Spinal cord (tissue), 10 donors: ENCODE results near the gene CYTIP. TPM values are rescaled to one million over a fixed set of nuclear protein-coding genes. Genes with fewer than 3 reads are reported as not detected.

Experiments used
- DNase-seq, 6 donors: peaks; one replicate each; pipeline versions ENCODE4 v3.0.0 to v3.0.0-alpha.2; 2013 to 2015; ENCODE audit warnings: low spot score in 6 of 6, low read depth in 4 of 6
- H3K27ac ChIP-seq: one replicate; pipeline ENCODE4 v1.5.1; 2013; ENCODE audit warnings: low read depth, low read length, control low read depth
- H3K27me3 ChIP-seq: one replicate; pipeline ENCODE4 v1.6.1; 2013; ENCODE audit warnings: low read length; ENCODE audit not compliant: control insufficient read depth, insufficient read depth
- H3K36me3 ChIP-seq: one replicate; pipeline ENCODE4 v1.6.1; 2013; ENCODE audit warnings: low read length; ENCODE audit not compliant: control insufficient read depth, insufficient read depth
- H3K4me1 ChIP-seq: one replicate; pipeline ENCODE4 v1.6.1; 2013; ENCODE audit warnings: low read length; ENCODE audit not compliant: control insufficient read depth, insufficient read depth
- H3K4me3 ChIP-seq: one replicate; pipeline ENCODE4 v1.5.1; 2013; ENCODE audit warnings: low read depth, low read length, control low read depth
- H3K9me3 ChIP-seq: one replicate; pipeline ENCODE4 v1.6.1; 2013; ENCODE audit warnings: low read length; ENCODE audit not compliant: control insufficient read depth, insufficient read depth
- WGBS: methylation state at CpG from one replicate; pipeline ENCODE4 v1.1.5; 2013; ENCODE audit warnings: missing lambda C conversion rate; ENCODE audit not compliant: insufficient coverage; 5-methylcytosine and 5-hydroxymethylcytosine counted together
- polyA plus RNA-seq, 2 donors: library from polyadenylated mRNA; unstranded; fragments of 120-200 nt; gene quantifications; one replicate each; pipeline ENCODE4 v1.2.1, GENCODE V29; 2013; ENCODE audit not compliant: insufficient read length in 2 of 2
- total RNA-seq, 2 donors: library from RNA; depleted of rRNA in 1 of 2; stranded (reverse); fragments of 120-200 nt in 1 of 2; fragments of >200 nt in 1 of 2; gene quantifications; one replicate each; pipeline versions ENCODE4 v1.2.3 to v1.2.4, GENCODE V29; 2013 to 2014
- donor health status: healthy.

Gene CYTIP
- total and polyA plus RNA-seq, 4 donors, result 0.54 to 5.9 (median 0.98) TPM

GRCh38 chr2:157479081-157480027, 35.5 kb upstream of the CYTIP start:
- Histone ChIP-seq H3K4me3 (no peak overlapping the region), H3K9me3 (no peaks in the 10 kb centered on the region), H3K27me3 (no peaks in the 10 kb centered on the region), H3K27ac (no peak overlapping the region), H3K36me3 (no peaks in the 10 kb centered on the region), H3K4me1 (no peaks in the 10 kb centered on the region)
- WGBS, result 94% methylated on average over 3 of the region's 7 CpGs
- no peak for DNase-seq

DNA sequence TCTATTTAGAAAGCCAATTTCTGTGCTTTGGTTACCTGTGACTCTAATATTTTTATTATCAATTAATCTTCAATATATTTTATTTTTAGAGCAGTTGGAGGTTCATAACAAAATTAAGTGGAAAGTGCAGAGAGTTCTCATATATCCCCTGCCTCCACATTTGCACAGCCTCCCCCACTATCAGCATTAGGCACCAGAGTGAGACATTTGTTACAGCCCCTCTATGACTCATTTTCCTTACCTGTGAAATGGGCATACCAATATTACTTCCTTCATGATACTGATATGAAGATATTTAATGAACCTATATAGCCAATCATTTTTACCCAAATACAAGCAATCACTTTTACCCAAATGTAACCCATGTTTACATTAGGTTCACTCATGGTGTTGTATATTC, 34.0 kb upstream of the CYTIP start:
- Histone ChIP-seq H3K4me3 (no peak overlapping the region), H3K27me3 (no peaks in the 10 kb centered on the region), H3K27ac (no peak overlapping the region), H3K36me3 (no peaks in the 10 kb centered on the region), H3K4me1 (no peaks in the 10 kb centered on the region), H3K9me3 (no peaks in the 10 kb centered on the region)
- no peak for DNase-seq

- DNase-seq, result no peak
- no peaks in the 10 kb centered on the region for H3K36me3 ChIP-seq
- no peak overlapping the region for H3K4me3 ChIP-seq
- H3K27ac ChIP-seq, result no peak overlapping the region
- no peaks in the 10 kb centered on the region for H3K4me1 ChIP-seq
- no peaks in the 10 kb centered on the region for H3K27me3 ChIP-seq
- H3K9me3 ChIP-seq, result no peaks in the 10 kb centered on the region
Measured at GRCh38 chr2:157476953-157477709, 33.2 kb upstream of the CYTIP start.

GRCh38 chr2:157475722-157476390, 32.0 kb upstream of the CYTIP start:
- no peak for DNase-seq
- H3K27ac ChIP-seq, result no peak overlapping the region
- no CpG with 5 or more reads among the region's 12 CpGs for WGBS
- H3K36me3 ChIP-seq, result no peaks in the 10 kb centered on the region
- H3K9me3 ChIP-seq, result no peaks in the 10 kb centered on the region
- H3K27me3 ChIP-seq, result no peaks in the 10 kb centered on the region
- no peak overlapping the region for H3K4me3 ChIP-seq
- no peaks in the 10 kb centered on the region for H3K4me1 ChIP-seq

DNA sequence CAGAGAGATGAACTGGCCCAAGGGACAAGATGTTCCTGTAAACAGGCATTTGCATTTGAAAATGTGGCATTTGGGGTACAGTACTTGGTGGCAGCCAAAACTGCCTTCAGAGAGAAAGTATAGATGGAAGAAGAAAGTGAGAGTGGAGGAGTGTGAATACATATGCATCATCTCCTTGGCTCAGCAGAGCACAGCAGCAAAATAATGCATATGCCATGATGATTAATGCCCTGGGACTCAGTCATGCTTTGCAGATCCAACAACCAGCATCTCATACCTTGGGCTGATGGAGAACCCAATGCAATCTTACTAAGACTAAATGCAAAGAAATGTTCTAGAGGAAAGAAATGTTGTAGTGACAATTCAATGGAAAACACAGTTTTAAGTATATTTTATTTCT, 29.7 kb upstream of the CYTIP start:
- no peak for DNase-seq
- Histone ChIP-seq H3K4me1 (no peaks in the 10 kb centered on the region), H3K4me3 (no peak overlapping the region), H3K27me3 (no peaks in the 10 kb centered on the region), H3K27ac (no peak overlapping the region), H3K36me3 (no peaks in the 10 kb centered on the region), H3K9me3 (no peaks in the 10 kb centered on the region)

GRCh38 chr2:157471078-157471477, 27.2 kb upstream of the CYTIP start:
- H3K4me1 ChIP-seq, result no peaks in the 10 kb centered on the region
- H3K27me3 ChIP-seq, result no peaks in the 10 kb centered on the region
- no peak overlapping the region for H3K27ac ChIP-seq
- no peaks in the 10 kb centered on the region for H3K9me3 ChIP-seq
- 88% methylated on average over 2 of the region's 3 CpGs for WGBS
- DNase-seq, result no peak
- no peak overlapping the region for H3K4me3 ChIP-seq
- no peaks in the 10 kb centered on the region for H3K36me3 ChIP-seq

GRCh38 chr2:157470321-157470720, 26.4 kb upstream of the CYTIP start:
- no peak overlapping the region for H3K4me3 ChIP-seq
- no peak overlapping the region for H3K27ac ChIP-seq
- H3K36me3 ChIP-seq, result no peaks in the 10 kb centered on the region
- no peak for DNase-seq
- no peaks in the 10 kb centered on the region for H3K4me1 ChIP-seq
- no peaks in the 10 kb centered on the region for H3K9me3 ChIP-seq
- H3K27me3 ChIP-seq, result no peaks in the 10 kb centered on the region

DNA sequence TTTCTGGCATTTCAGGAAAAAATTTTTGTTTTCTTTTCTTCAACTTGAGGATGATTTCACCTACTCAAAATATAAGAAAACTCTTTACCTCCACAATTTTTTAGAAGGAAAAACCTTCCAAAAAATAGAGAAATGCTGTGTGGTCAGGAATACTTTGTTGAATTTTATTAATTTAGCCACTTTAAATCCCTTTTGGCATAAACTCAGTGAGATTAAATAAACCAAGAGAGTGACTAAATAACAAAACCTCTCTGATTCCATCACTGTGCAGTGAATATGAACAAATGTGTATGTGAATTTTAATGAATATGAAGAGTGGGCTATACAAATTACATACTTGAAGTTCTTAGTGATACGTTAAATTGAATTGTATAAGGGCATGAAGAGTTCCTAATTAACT, 25.8 kb upstream of the CYTIP start:
- no peaks in the 10 kb centered on the region for H3K4me1 ChIP-seq
- no peak for DNase-seq
- no peak overlapping the region for H3K4me3 ChIP-seq
- no CpG with 5 or more reads among the region's 1 CpG for WGBS
- H3K27ac ChIP-seq, result no peak overlapping the region
- H3K36me3 ChIP-seq, result no peaks in the 10 kb centered on the region
- no peaks in the 10 kb centered on the region for H3K9me3 ChIP-seq
- no peaks in the 10 kb centered on the region for H3K27me3 ChIP-seq

- H3K4me1 ChIP-seq, result no peaks in the 10 kb centered on the region
- 100% methylated on average over 2 of the region's 8 CpGs for whole genome bisulfite sequencing
Measured at GRCh38 chr2:157468931-157469708, 25.2 kb upstream of the CYTIP start.

More at GRCh38 chr2:157468931-157469708, 25.2 kb upstream of the CYTIP start:
- H3K9me3 ChIP-seq, result no peaks in the 10 kb centered on the region
- H3K27me3 ChIP-seq, result no peaks in the 10 kb centered on the region
- H3K4me3 ChIP-seq, result no peak overlapping the region
- no peaks in the 10 kb centered on the region for H3K36me3 ChIP-seq
- H3K27ac ChIP-seq, result no peak overlapping the region
- no peak for DNase-seq
